GM18517 (cell line): ENCODE measurements around the gene ALS2.
"Not testable (repeated sequence)": the region's sequence is repeated elsewhere in the genome, so short reads cannot be mapped to it uniquely, and the experiment has no call there.

Experiments
- ATAC-seq: cut with Tn5 transposase; IDR thresholded peaks from one replicate; pipeline ENCODE4 v1.9.1; 2021; ENCODE audit warnings: mild to moderate bottlenecking, moderate library complexity; ENCODE audit not compliant: unreplicated experiment

Gene ALS2

DNA sequence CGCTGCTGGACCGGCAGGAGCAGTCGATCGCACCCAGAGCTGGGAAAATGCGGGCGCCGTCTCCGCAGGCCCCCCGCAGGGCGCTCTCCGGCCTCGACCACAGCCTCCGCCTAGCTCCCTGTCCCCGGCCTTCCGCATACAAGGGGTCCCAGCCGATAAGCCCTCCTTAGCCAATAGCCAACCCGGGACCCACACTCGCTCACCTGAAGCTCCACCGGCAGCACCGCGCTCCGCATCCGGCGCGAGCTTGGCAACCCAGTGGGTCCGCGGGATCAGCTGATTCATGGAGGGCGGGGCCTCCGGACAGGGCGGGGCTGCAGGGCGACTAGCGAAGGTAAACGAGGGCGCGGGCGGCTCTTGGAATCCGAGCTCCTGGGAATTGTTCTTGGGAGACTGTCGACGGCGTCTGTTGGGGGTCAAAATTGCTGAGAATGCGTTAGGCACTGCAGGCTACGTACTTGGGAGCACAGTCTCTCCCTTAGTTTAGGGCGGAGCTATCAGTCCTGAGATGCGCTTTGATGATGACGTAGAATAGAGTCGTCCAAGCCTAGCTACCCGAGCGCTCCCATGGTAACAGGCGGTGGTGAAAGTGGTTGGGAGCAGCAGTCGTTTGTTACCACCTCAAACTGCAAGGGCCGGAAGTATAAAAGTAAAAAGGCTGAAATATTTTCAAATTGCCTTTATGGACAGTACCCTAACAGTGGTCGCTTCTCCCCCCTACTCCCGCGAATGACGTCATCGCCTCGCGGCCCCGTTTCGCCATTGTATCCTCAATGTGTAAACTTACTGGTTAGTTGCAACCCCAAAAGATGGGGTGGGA lies at the start of gene ALS2:
TSS of gene ALS2 (minus strand) at position 260 of the 820 bp plus-strand sequence. CDS start 12,048 bp downstream, outside the sequence.
- peak; percentile 88 for ATAC-seq

DNA sequence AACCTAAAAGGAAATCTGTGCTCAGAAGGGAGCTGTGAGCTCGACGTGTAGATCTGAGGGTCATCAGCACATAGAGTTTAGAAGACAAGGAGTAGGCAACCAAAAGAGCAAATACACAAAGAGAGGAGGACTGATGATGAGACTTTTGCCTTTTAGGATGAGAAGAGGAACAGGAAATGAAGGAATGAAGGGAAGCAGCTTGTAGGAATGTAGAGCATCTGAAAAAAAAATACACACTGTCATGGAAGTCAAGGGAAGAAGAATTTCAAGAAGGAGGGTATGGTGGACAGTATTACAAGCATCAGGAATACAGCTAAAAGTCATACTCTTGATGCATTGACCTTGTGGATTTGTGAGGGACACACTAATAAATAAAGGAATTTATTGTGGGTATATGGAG lies 47.5 kb upstream of the ALS2 start:
- no peak for ATAC-seq

DNA sequence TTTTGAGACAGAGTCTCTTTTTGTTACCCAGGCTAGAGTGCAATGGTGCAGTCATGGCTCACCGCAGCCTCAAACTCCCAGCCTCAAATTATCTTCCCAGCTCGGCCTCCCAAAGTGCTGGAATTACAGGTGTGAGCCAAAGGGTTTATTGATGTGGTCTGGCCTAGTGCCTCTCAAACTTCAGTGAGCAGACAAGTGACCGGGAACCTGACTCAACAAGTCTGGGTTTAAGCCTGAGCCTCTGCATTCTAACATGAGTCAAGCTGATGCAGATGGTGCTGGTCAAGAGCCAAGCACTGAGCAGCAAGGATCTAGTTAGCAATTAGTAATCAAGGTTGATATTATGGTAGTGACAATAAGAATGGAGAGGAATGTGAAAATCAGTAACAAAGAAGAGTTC lies 46.9 kb upstream of the ALS2 start:
- no peak for ATAC-seq

DNA sequence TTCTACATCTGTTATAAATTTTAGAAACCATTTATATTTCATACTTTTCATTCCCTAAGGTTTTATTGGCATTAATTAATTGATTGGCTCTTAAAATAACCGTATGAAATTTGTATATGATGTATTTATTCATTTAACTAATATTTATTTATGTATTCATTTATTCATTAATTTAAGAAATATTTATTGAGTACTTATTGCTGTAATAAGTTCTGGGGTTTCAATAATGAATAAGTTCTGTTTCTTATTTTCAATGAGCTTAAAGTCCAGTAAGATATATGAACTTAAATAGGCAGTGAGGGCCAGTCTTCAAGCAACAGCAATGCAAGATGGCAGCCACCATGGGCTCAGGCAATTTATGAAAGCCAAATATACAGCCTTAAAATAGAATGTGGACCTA lies 43.5 kb upstream of the ALS2 start:
- no peak for ATAC-seq

DNA sequence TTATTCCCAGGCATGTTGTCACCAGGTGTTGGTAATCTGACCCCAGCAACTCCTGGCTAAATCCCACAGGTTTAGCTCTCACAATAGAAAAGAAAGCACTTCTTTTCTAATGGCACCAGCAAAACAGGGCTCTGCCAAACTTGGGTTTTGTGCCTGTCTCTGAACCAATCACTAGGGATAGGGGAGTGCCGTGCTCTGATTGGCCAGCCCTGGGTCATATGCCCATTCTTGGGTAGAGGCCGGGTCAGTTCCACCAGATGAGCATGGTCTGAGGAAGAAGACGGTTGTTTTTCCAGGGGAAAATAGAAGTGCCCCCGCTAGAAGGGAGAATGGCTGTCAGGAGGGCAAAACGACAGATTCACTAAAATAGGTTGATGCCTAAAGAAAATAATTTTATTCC lies 40.3 kb upstream of the ALS2 start:
- ATAC-seq = no peak

DNA sequence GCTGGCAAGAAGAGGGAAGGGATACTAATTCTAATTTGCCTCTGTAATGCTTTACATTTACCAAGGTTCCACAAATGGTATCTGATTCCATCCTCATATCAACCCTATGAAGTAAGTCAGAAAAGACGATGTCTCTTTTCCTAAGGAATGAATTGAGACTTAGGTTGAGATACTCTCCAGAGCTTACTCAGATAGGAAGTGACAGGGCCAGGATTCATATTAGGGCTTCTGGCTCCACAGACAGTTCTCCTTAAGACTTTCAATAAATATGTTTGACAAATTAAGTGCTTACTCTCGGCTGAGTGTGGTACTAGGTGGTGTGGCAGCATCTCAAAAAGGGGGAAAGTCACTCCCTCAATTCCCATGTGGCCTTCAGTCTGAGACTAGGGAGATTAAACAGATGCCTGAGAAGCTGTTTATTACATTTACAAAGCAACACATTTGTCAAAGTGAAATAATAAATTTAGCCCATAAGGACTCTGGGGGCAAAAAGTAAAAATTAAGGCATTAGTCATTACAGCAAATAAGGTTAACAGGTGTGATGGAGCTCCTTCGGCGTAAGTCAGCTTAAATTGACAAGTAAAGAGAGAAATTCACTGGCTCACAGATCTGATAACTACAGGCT lies 39.8 kb upstream of the ALS2 start:
- no peak for ATAC-seq

DNA sequence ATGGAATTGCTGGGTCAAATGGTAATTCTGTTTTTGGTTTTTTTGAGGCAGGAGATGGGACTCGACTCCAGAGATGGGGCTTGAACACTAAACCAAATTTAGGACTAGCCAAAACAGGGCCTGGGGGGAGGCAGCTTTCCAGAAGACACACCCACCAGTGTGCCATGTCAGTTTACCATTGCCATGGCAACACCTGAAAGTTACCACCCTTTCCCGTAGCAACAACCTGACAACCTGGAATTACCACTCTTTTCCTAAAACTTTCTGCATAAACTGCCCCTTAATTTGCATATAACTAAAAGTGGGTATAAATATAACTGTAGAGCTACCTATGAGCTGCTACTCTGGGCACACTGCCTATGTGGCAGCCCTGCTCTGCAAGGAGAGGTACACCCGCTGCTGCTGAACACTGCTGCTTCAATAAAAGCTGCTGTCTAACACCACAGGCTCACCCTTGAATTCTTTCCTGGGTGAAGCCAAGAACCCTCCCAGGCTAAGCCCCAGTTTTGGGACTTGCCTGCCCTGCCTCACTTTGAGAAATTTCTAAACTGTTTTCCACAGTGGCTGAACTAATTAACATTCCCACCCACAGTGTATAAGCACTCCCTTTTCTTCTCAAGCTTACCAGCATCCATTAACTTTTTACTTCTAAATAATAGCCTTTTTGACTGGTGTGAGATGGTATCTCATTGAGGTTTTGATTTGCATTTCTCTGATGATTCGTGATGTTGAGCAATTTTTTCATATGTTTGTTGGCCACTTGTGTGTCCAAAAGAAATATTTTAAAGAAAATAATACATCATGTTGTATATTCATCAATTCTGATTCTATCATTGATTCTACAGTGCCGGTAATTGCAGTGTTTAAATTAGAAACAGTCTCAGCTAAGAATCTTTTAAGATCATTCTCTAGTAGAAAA lies 36.2 kb upstream of the ALS2 start:
- no peak for ATAC-seq

DNA sequence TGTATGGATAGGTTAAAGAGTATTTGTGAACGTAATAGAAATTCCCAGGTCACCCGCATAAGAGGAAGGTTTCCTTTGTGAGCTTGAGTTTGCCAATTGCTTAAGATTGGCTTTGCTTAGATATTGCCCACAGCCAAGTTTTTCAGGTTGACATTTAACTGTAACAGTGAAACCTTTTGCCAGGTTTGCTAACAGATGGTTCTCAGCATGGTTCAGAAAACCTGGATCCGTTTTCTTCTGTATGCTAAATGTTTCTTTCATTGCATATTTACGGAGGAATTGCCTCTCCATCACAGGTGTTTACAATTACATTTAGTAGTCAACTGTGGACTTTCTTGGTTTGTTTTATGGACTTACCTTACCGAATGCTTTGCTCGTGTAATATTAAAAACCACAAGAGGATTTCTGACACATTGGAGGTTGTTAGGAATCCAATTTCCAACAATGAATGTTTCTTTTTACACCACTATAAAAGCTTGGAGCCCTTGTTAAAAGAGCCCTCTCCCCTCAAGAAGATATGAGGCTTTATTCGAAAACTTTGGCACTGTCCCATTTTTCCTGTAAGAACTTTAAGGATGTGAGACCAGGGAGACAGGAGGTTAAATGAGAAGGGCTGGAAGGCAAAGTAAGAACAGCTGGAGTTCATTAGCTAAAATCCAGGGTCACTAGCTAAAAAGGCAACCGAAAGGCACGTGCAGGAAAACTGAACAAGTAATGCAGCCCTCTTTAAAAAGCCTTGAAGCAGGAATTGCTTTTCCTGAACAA lies 33.4 kb upstream of the ALS2 start:
- no peak for ATAC-seq

DNA sequence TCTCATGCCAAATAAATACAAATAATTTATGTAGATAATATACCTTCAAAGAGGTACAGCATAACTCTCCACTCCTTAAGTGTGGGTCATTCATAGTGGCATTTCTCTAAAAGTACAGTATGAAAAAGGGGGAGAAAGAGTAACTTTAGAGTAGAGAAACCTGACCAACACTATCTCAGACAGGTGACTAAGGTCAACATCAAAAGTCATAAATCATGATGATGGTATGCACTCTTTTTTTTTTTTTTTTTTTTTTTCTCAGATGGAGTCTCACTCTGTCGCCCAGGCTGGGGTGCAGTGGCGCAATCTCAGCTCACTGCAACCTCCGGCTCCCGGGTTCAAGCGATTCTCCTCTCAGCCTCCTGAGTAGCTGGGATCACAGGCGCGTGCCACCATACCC lies 29.9 kb upstream of the ALS2 start:
- not testable (repeated sequence) for ATAC-seq

DNA sequence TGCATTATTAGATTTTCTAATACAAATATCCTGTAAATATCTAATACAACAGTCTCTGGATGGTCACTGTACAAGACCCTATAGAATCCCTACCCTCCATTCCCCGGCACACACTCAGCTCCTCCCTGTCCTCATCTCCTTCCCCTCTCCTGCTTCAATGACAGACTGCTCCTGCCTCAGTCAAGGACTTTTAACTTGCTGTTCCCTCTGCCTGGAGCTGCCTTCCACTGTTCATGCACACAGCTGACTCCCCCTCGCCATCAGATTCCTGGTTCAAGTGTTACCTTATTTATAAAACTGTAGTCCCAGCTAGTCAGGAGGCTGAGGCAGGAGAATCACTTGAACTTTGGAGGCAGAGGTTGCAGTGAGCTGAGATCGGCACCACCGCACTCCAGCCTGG lies 28.9 kb upstream of the ALS2 start:
- no peak for ATAC-seq

DNA sequence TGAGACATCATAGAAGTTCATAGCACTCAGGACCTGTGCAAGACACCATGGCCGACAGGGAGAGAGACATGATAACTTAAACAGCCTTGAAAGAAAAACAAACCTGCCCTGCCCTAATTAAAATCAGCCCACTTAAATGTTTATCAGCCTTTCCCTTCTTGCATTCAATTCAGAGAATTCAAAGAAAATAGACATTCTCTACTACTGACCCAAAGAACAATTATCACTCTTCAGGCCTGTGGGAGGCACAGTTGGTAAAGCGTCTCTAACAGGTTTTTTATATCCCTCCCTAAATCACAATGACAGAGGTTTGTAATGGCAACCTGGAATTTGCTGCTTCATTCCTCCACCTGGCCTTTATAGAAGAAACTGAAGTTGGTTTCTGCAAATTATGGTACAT lies 27.3 kb upstream of the ALS2 start:
- ATAC-seq = no peak

DNA sequence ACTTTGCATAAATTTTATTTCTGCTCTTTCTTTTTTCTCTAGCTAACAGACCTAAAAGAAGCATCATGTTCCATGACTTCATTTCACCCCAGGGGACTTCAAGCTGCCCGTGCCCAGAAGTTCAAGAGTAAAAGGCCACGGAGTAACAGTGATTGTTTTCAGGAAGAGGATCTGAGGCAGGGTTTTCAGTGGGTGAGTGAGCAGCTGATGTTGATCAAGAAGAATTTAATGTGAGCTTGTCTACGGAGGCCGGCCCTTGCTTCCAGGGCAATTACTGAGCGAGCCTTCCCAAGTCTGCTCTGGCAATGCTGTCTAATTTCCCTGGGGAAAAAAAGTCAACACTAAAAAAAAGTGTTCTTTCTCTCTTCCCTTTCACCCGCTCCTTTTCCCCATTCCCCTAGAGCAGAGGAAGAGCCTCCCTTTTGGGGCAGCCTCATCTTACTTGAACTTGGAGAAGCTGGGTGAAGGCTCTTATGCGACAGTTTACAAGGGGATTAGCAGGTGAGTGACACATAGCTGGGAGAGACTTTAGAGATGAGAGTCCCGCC lies 26.8 kb upstream of the ALS2 start:
- ATAC-seq = no peak

DNA sequence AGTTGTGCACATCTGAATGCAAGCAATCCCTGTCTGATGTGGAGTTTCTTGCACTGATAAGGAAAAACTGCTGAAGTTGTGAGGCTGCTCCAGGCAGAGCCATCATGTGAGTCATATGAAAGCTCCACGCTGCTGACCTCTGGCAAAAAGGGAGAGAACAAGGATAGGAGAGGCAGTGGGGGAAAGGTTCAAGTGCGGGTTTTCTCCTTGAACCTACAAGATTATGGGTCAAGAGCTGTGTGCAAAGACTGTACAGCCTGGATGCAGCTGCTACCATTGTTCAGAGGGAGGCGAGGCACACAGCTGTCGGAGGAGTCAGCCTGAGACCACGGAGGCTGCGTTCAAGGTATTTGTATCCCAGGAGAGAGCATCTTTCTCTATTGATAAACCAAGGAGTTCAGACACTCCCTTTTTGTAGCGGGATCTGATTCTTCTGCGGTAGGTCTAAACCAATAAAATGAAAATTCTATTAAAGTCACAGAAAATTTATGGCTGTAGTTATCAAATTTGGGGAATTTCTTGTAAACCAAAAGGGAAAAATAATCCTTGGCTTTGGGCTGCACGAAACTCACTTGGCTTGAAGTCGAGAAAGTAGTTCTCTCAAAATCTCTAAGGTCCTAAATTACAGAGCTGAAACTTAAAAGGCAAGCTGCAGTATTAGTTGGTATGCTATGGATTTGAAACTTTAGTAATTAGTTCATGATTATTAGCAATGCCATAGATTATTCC lies 25.9 kb upstream of the ALS2 start, which contains the start of gene CDK15:
TSS of gene CDK15 (plus strand) at position 96 of the 729 bp plus-strand sequence. CDS start at position 224, 128 bp downstream.
- no peak for ATAC-seq

DNA sequence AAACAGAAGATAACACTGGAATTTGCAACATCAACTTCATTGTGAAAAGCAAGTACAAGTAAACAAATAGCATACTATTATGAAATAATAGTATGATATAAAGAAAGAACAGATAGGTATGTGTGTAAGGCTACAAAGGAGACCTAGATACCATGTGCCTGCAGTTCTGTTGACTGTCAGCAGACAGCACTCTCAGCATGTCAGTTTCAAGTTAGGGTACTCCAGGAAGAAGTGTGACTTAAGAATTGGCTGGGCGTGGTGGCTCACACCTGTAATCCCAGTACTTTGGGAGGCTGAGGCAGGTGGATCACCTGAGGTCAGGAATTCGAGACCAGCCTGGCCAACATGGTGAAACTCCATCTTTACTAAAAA lies 18.2 kb upstream of the ALS2 start:
- not testable (repeated sequence) for ATAC-seq

DNA sequence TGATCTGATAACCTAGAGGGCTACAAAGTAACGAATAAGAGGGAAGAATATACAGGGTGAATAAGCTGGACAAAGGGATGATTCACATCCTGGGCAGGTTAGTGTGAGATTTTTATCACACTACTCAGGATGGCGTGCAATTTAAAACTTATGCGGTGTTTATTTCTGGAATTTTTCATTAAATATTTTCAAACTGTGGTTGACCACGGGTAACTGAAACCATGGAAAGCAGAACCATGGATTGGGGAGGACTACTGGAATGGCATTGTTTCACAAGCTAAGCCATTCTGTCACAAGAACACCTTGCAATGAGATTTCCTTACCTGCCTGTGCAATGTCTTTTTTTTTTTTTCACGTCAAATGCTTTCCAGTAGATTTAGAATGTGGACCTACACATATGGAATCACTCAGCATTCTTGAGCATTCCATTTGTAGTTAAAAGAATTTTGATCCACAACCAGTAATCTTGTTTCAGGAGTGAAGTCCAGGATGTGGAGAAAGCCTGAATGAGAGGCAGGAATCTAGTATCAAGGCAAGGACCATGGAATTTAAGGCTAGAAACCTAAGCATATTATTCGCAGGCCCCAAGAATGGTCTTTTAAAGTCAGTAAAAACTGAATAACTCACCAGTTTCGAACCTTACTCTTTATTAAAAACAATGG lies 17.6 kb upstream of the ALS2 start:
- no peak for ATAC-seq

DNA sequence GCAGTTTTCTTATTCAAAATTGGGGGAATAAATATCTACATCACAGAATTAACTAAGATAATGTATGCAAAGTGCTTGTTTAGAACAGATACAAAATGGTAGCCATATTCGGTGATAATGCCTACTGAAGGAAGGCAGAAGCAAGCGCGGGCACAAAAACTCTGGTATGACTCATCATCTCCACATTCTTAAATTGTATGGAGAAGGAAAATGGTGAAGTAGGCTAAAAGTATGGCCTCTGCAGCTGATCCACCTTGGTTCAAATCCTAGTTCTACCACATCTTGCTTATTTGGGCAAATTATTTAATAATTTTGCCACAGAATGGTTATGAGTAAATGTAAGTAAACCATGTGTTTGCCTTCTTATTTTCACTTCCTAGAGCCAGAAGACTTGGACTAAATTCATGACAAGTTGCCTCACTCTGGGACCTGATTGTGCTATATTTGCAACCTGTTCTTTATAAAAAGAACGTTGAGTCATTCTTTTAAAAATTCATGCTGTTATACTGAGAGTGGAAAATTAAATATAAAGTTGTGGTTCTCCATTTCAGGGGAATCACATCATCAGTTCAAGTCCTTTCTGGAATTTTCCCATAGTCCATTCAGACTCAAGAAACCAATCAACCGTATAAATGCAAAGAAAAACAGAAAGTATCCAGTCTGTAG lies 16.6 kb upstream of the ALS2 start:
- ATAC-seq = no peak

DNA sequence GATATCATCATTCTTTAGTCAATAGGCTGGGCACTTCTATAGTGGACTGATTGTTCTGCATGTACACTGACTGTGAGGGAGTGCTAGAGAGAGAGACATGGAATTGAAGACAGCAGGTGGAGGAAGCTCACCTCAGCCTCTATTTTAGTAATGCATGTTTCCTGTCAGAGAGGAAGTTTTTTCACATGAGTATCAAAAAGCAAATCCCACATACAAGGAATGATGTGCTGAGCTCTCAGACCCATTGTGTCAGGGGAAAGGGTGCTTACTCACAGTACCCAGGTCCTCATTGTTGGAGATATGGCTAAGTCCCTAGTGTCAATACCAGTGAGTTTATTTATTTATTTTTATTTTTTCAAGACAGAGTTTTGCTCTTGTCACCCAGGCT lies 15.7 kb upstream of the ALS2 start:
- no peak for ATAC-seq

DNA sequence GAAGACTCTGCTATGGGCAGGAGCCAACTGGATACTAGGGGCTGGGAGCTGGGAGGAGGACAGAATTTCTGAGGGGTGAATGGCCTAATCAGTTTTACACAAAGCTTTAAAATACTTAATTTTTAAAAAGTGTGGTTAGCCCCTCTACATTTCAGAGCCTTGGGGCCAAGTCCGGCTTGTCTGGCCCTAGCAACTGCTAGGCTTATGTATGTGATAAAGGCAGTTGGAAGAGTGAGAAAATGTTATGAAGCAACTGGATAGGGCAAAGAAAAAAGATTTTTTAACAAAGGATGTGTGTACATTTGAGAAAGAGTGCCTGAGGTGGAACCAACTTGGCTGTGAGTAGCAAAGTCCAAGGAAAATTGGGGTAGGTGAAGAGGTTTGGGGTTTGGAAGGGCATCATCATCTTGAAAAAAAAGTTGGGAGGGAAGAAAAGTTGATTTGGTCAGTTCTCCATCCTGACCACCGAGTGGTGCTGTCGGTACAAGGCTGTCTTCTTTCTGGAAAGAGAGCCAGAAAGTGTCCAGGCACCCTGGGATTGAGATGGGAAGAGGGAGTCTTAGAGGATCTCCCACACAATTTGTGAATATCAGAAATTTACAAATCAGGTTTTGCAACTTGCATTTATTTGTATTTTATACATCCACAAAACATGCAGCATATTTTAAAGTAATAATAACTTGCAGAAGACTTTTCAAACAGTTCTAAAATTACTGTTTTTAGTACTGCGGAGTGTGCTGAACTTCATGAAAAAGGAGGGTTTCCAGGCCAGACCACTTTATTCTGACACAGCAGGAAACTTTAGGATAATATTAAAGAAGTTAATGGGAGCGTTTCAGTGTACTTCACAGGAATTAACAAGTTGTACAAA lies 15.1 kb upstream of the ALS2 start:
- ATAC-seq = no peak
